GDM1 (cell line): ENCODE data around the gene CPNE5.
A peak's percentile ranks its signal among the peaks of the same experiment; 100 is the strongest.
"Not testable (repeated sequence)": the region's sequence is repeated elsewhere in the genome, so short reads cannot be mapped to it uniquely, and the experiment has no call there.

Experiments used
- DNase-seq: peaks from one replicate; lab custom pipeline; 2025; lab: John Stamatoyannopoulos, UW

CPNE5 gene

DNA sequence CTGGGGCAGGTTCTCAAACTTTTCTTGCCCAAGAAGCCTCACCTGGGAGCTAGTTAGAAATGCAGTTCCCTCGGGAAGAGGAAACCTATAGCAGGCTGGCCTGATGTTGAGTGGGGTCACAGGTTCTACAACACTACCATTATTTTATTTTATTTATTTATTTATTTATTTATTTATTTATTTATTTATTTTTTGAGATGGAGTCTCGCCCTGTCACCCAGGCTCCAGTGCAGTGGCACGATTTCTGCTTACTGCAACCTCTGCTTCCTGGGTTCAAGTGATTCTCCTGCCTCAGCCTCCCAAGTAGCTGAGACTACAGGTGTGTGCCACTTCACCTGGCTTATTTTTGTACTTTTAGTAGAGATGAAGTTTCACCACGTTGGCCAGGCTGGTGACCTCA is 115.3 kb downstream of the CPNE5 start:
- DNase-seq = not testable (repeated sequence)

- DNase-seq = no peak
Observed at GRCh38 chr6:36722879-36723278, 116.4 kb downstream of the CPNE5 start.

- no peak for DNase-seq
Observed at GRCh38 chr6:36722365-36722764, 116.9 kb downstream of the CPNE5 start.

GRCh38 chr6:36721369-36722140 is 117.7 kb downstream of the CPNE5 start:
- DNase-seq = no peak

GRCh38 chr6:36720251-36721141 is 118.7 kb downstream of the CPNE5 start:
- DNase-seq = no peak

DNA sequence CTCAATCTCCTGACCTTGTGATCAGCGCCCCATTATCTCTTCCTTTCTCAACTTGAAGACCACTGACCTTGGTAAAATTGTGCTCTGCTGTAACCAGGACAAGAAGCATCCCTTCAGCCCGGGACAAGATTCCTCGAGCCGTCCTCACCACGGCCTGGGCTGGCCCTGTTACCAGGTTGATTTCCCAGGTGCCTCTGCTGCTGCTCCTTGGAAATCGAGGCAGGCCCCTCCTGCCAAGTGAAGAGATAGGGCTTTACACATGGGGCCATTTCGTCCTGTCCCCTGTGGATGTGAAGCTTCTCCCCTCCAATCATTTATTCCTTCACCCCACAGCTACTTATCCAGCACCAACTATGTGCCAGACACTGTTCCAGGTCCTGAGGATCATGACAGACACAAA is 120.1 kb downstream of the CPNE5 start:
- DNase-seq = no peak

DNA sequence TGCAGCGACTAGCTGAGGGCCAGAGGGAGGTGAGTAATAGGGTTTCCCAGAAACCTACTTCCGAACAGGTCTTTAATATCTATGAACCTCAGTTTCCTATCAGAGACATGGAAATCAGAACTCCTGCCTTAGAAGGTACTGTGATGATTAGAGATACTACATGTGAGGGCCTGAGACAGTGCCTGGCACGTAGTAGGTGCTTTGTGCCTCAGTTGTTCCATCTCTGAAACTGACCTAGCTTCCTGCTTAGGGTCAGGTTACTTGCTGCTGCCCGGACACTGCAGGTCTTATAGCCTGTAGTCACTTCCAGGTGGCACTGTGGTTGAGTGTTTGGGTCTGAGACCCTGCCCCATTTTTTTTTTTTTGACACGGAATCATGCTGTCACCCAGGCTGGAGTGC is 120.7 kb downstream of the CPNE5 start:
- DNase-seq = no peak

DNA sequence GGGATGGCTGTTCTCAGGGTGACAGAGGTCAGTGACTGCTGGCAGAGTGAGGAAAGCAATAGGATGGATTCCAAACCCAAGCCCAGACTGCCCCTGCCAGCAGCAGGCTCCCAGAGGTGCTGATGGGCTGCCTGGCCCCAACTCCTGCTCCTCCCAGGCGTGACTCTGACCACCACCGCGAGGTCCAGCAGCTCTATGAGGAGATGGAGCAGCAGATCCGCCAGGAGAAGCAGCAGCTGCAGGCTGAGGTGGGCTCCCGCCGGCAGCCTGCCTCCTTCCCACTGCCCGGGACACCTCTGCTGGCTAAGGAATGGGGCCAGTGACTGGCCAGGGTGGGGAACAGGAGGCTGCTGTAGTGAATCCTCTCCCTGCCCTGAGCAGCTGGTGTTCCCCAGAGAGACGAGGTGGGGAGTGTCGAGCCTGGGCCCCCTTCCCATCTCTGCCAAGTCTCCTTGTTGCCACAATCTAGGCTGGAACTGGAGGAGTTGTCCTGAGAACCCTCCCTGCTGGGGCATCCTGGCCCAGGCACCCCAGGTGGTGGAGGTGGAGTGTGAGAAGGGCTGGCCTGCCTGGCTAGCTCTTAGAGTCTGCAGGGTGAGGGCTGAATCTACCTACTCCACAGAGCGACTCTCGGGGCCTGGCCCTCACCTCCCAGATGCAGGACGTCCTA is 121.2 kb downstream of the CPNE5 start:
- no peak for DNase-seq

- no peak for DNase-seq
Observed at GRCh38 chr6:36717231-36717825, 121.9 kb downstream of the CPNE5 start.

GRCh38 chr6:36716476-36717093 is 122.7 kb downstream of the CPNE5 start:
- DNase-seq = no peak

GRCh38 chr6:36715469-36715868 is 123.8 kb downstream of the CPNE5 start:
- DNase-seq = no peak

DNA sequence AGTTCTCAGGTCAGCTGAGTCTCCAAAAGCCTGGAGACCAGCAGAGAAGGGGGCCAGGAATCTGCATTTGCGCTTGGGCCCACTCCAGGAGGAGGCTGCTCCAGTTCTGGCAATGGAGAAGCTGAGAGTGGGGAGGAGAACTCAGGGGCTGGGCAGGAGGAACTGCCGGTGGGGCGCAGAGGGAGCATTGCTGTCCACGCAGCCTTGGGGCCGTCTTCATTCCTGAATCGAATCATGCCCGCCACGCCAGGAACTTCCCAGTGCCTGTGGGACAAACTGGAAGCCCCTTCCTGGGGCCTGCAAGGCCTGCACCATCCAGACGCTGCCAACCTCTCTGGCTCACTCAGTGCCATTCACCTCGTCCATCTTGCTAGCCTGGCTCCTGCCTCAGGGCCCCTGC is 124.7 kb downstream of the CPNE5 start:
- DNase-seq = no peak

- no peak for DNase-seq
Observed at GRCh38 chr6:36713846-36714245, 125.4 kb downstream of the CPNE5 start.

GRCh38 chr6:36712816-36713215 is 126.4 kb downstream of the CPNE5 start:
- no peak for DNase-seq

- no peak for DNase-seq
Observed at GRCh38 chr6:36706339-36706738, 132.9 kb downstream of the CPNE5 start.

DNA sequence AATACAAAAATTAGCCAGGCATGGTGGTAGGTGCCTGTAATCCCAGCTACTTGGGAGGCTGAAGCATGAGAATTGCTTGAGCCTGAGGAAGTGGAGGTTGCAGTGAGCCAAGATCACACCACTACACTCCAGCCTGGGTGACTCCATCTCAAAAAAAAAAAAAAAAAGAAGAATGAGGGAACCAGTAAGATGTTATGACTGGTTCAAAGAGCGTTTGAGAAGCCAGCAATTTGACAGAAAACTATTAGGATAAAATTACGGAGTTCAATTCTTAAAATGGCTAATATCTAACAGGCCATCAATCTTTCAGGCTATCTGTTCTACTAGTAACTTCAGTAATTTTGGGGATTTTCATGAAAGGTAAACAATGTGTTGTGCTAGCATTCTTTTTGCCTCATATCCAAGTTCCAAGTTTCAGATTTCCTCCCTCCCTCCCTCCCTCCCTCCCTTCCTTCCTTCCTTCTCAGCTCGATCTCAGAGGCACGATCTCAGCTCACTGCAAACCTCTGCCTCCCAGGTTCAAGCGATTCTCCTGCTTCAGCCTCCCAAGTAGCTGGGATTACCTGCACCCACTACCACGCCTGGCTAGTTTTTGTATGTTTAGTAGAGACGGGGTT is 134.2 kb downstream of the CPNE5 start:
- not testable (repeated sequence) for DNase-seq

DNA sequence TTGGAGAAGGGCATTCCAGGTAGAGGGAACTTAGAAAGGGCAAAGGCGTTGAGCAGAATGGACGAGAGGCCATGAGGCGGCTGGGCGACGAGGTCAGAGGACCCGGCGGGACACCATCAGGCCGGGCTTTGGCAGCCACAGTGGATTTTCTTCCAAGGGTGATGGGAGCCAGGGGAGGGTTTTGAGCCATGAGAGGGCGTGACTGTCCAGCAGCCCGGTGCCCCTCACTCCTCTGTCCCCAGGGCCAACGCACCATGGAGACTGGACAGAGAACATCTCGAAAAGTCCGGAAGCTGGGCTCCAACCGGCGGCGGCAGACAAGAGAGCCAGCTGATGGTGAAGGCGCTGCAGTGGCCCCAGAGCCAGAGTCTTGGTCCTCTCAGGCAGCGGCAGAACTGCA is 135.3 kb downstream of the CPNE5 start:
- no peak for DNase-seq

- DNase-seq = no peak
Observed at GRCh38 chr6:36703081-36703606, 136.1 kb downstream of the CPNE5 start.

- DNase-seq = no peak
Observed at GRCh38 chr6:36702656-36703055, 136.6 kb downstream of the CPNE5 start.

- DNase-seq = peak; percentile 42
Observed at GRCh38 chr6:36701401-36701991, 137.7 kb downstream of the CPNE5 start.

DNA sequence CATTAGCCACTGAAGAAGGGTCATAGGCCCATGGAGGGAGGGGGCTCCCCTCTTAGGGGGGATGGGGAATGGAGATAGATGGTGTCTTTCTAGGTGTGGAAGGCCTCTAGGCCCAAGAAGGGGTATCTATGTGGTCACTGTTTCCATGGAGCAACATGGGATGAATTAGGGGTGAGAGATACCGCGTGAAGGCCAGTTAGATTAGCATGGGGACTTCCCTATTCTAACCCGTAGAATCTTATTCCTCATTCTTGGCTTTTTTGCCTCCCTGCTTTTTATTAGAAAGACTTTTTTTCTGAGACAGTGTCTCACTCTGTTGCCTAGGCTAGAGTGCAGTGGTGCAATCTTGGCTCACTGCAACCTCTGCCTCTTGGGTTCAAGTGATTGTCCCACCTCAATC is 138.4 kb downstream of the CPNE5 start:
- DNase-seq = no peak
